ENCODE data around the gene TPSAB1.

Gene TPSAB1

DNA sequence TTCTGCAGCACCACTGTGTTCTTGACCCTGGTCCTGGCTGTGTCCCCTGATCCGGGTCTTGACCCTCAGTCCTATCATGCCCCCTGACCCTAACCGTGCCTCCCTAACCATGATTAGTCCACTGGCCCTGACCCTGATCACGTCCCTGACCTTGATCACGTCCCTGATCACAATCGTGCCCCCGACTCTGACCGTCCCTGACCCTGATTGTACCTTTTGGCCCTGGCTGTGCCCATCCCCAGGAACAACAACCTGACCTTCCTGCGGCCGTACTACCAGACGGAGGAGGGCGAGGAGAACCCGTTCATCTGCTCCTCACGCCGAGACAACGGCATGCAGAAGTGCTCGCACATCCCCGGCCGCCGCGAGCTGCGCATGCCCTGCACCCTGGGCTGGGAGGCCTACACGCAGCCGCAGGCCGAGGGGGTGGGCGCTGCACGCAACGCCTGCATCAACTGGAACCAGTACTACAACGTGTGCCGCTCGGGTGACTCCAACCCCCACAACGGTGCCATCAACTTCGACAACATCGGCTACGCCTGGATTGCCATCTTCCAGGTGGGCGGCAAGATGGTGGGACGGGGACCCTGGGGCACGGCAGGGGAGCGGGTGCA, 40.4 kb upstream of the TPSAB1 start:
- H3K9me3 Mint-ChIP-seq = no peaks in the 10 kb centered on the region
- H3K36me3 Mint-ChIP-seq (ENCODE audit: insufficient read depth) = no peaks in the 10 kb centered on the region
- peaks cover 0 to 3% of the 10 kb centered on the region in 2 donors for H3K4me1 Mint-ChIP-seq (ENCODE audit: low read depth in 2 of 2)
- H3K27ac Mint-ChIP-seq = peak overlapping the region in 1 of 2 donors; percentile 9
- peaks cover 0 to 2% of the 10 kb centered on the region in 2 donors for H3K27me3 Mint-ChIP-seq
- no peak for ATAC-seq (replicated peaks)
- no peak for DNase-seq
- H3K4me3 Mint-ChIP-seq = no peak overlapping the region

DNA sequence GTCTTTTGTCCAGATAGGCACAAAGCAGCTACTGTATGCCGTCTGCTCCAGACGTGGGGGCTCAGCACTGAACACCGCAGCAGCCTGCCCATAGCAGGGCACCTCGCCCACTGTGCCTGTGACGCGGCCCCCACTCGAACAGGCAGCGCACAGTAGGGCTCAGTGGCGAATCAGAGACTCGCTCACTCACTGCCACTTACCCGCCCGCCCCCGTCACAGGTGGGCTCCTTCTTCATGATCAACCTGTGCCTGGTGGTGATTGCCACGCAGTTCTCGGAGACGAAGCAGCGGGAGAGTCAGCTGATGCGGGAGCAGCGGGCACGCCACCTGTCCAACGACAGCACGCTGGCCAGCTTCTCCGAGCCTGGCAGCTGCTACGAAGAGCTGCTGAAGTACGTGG, 39.1 kb upstream of the TPSAB1 start:
- peaks cover 0 to 3% of the 10 kb centered on the region in 2 donors for H3K4me1 Mint-ChIP-seq (ENCODE audit: low read depth in 2 of 2)
- H3K27ac Mint-ChIP-seq = no peak overlapping the region
- H3K9me3 Mint-ChIP-seq = no peaks in the 10 kb centered on the region
- H3K36me3 Mint-ChIP-seq (ENCODE audit: insufficient read depth) = no peaks in the 10 kb centered on the region
- DNase-seq = no peak
- no peak overlapping the region for H3K4me3 Mint-ChIP-seq
- no peak for ATAC-seq (replicated peaks)
- peaks cover 0 to 8% of the 10 kb centered on the region in 2 donors for H3K27me3 Mint-ChIP-seq

DNA sequence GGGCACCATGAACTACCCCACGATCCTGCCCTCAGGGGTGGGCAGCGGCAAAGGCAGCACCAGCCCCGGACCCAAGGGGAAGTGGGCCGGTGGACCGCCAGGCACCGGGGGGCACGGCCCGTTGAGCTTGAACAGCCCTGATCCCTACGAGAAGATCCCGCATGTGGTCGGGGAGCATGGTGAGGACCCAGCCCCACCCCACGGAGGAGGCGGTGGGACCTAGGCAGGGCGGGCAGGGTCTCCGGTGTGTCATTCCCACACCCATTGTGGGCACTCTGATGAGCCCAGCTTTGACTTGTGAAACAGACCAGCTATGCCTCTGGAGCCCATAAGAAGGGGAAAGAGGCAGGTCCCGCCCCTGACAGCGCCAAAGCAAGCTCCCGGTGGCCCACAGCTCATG, 38.2 kb upstream of the TPSAB1 start:
- Mint-ChIP-seq H3K4me3 (no peak overlapping the region), H3K9me3 (no peaks in the 10 kb centered on the region), H3K4me1 (ENCODE audit: low read depth in 2 of 2) (peaks cover 0 to 3% of the 10 kb centered on the region in 2 donors), H3K36me3 (ENCODE audit: insufficient read depth) (no peaks in the 10 kb centered on the region), H3K27me3 (peaks cover 0 to 8% of the 10 kb centered on the region in 2 donors), H3K27ac (no peak overlapping the region)
- ATAC-seq (replicated peaks) = no peak
- DNase-seq = no peak

- H3K4me1 Mint-ChIP-seq (ENCODE audit: low read depth in 2 of 2) = peaks cover under 1 to 4% of the 10 kb centered on the region in 2 donors
- DNase-seq (no peak), ATAC-seq (replicated peaks) (no peak)
- H3K27ac Mint-ChIP-seq = no peak overlapping the region
- H3K36me3 Mint-ChIP-seq (ENCODE audit: insufficient read depth) = no peaks in the 10 kb centered on the region
- peaks cover 0 to 8% of the 10 kb centered on the region in 2 donors for H3K27me3 Mint-ChIP-seq
- H3K4me3 Mint-ChIP-seq = no peak overlapping the region
- no peaks in the 10 kb centered on the region for H3K9me3 Mint-ChIP-seq
Observed at GRCh38 chr16:1204933-1205332, 35.6 kb upstream of the TPSAB1 start.

DNA sequence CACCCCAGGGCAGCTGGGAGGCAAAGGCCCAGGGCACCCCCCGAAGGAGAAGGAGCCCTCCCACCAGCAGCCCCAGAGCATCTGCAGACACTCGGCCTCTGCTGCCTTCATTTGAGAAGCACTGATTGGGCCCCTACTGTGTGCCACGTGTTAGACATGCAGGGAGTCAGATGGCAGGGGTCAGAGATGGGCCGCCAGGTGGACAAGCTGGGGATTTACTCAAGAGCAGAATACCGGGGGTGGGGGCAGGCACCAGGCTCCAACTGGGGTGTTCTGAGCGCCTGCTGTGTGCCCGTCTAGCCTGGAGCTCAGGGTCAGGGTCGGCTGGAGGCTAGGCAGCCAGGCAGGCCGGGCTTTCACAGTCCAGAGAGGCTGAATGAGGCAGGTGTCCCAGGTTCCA, 34.2 kb upstream of the TPSAB1 start:
- H3K4me3 Mint-ChIP-seq = no peak overlapping the region
- ATAC-seq (replicated peaks) (no peak), DNase-seq (no peak)
- H3K27me3 Mint-ChIP-seq = peaks cover 0 to 8% of the 10 kb centered on the region in 2 donors
- H3K27ac Mint-ChIP-seq = no peak overlapping the region
- H3K4me1 Mint-ChIP-seq (ENCODE audit: low read depth in 2 of 2) = peaks cover 0 to 4% of the 10 kb centered on the region in 2 donors
- H3K36me3 Mint-ChIP-seq (ENCODE audit: insufficient read depth) = no peaks in the 10 kb centered on the region
- H3K9me3 Mint-ChIP-seq = no peaks in the 10 kb centered on the region

DNA sequence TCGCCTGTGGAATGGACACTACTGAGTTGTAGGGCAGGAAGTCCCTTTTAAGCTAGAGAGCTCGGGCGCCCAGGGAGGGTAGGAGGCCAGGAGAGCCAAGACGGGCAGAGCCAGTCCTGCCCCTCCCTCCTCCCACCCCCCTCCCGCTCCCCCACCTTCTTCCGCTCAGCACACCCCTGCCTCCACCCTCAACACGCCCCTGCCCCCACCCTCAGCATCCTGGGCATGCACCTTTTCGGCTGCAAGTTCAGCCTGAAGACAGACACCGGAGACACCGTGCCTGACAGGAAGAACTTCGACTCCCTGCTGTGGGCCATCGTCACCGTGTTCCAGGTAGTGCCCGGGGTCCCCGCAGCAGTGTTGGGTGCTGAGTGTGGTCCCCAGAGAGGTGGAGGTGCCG, 33.7 kb upstream of the TPSAB1 start:
- peak overlapping the region in 1 of 2 donors; percentile 43 for H3K4me3 Mint-ChIP-seq
- peaks cover 0 to 4% of the 10 kb centered on the region in 2 donors for H3K4me1 Mint-ChIP-seq (ENCODE audit: low read depth in 2 of 2)
- H3K9me3 Mint-ChIP-seq = no peaks in the 10 kb centered on the region
- DNase-seq = no peak
- ATAC-seq (replicated peaks) = peak; percentile 42
- no peaks in the 10 kb centered on the region for H3K36me3 Mint-ChIP-seq (ENCODE audit: insufficient read depth)
- H3K27ac Mint-ChIP-seq = no peak overlapping the region
- peaks cover 0 to 8% of the 10 kb centered on the region in 2 donors for H3K27me3 Mint-ChIP-seq

- Mint-ChIP-seq H3K36me3 (ENCODE audit: insufficient read depth) (no peaks in the 10 kb centered on the region), H3K9me3 (no peaks in the 10 kb centered on the region), H3K27me3 (peaks cover 0 to 8% of the 10 kb centered on the region in 2 donors), H3K27ac (peak overlapping the region; percentile 49 to 82), H3K4me3 (peak overlapping the region; percentile 59 to 69), H3K4me1 (ENCODE audit: low read depth in 2 of 2) (peaks cover 0 to 4% of the 10 kb centered on the region in 2 donors)
- DNase-seq (no peak), ATAC-seq (replicated peaks) (peak; percentile 81)
Observed at GRCh38 chr16:1208239-1208830, 32.2 kb upstream of the TPSAB1 start.

DNA sequence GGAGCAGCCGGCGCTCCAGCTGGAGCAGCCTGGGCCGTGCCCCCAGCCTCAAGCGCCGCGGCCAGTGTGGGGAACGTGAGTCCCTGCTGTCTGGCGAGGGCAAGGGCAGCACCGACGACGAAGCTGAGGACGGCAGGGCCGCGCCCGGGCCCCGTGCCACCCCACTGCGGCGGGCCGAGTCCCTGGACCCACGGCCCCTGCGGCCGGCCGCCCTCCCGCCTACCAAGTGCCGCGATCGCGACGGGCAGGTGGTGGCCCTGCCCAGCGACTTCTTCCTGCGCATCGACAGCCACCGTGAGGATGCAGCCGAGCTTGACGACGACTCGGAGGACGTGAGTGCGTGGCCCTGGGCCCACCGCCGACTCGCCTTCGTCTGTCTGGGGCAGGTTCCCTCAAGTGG, 31.4 kb upstream of the TPSAB1 start:
- Mint-ChIP-seq H3K27me3 (peaks cover 0 to 8% of the 10 kb centered on the region in 2 donors), H3K27ac (no peak overlapping the region), H3K9me3 (no peaks in the 10 kb centered on the region), H3K4me3 (no peak overlapping the region), H3K36me3 (ENCODE audit: insufficient read depth) (no peaks in the 10 kb centered on the region), H3K4me1 (ENCODE audit: low read depth in 2 of 2) (peaks cover 0 to 4% of the 10 kb centered on the region in 2 donors)
- DNase-seq = no peak
- no peak for ATAC-seq (replicated peaks)

- H3K27me3 Mint-ChIP-seq = peaks cover 0 to 3% of the 10 kb centered on the region in 2 donors
- H3K4me1 Mint-ChIP-seq (ENCODE audit: low read depth in 2 of 2) = peaks cover 0 to 4% of the 10 kb centered on the region in 2 donors
- no peaks in the 10 kb centered on the region for H3K9me3 Mint-ChIP-seq
- no peak for DNase-seq
- H3K27ac Mint-ChIP-seq = no peak overlapping the region
- no peaks in the 10 kb centered on the region for H3K36me3 Mint-ChIP-seq (ENCODE audit: insufficient read depth)
- no peak for ATAC-seq (replicated peaks)
- H3K4me3 Mint-ChIP-seq = no peak overlapping the region
Observed at GRCh38 chr16:1210461-1210860, 30.0 kb upstream of the TPSAB1 start.

DNA sequence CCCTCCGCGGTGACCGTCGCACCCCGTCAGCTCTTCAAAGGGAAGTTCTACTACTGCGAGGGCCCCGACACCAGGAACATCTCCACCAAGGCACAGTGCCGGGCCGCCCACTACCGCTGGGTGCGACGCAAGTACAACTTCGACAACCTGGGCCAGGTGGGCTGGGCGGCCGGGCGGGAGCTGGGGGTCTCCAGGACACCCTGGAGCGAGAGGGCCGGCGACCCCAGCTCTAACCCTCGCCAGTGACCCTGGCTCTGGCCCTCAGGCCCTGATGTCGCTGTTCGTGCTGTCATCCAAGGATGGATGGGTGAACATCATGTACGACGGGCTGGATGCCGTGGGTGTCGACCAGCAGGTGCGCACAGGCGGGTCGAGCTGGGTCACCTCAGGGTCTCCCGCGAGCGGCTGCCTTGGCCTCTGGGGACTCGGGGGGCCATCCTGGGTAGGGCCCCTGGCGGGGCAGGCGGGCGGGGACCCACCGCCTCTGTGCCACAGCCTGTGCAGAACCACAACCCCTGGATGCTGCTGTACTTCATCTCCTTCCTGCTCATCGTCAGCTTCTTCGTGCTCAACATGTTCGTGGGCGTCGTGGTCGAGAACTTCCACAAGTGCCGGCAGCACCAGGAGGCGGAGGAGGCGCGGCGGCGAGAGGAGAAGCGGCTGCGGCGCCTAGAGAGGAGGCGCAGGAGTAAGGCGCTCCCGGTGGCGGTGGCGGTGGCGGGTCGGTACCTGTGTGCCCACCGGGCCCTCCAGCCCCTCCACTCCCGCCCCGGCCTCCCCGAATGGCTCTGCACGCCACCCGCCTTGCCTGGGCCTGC, 28.8 kb upstream of the TPSAB1 start:
- H3K27me3 Mint-ChIP-seq = no peaks in the 10 kb centered on the region
- no peaks in the 10 kb centered on the region for H3K36me3 Mint-ChIP-seq (ENCODE audit: insufficient read depth)

GRCh38 chr16:1212616-1213194, 27.8 kb upstream of the TPSAB1 start:
- Mint-ChIP-seq H3K27ac (no peak overlapping the region), H3K4me3 (no peak overlapping the region), H3K27me3 (no peaks in the 10 kb centered on the region), H3K9me3 (no peaks in the 10 kb centered on the region), H3K36me3 (ENCODE audit: insufficient read depth) (no peaks in the 10 kb centered on the region), H3K4me1 (ENCODE audit: low read depth in 2 of 2) (peaks cover 0 to 4% of the 10 kb centered on the region in 2 donors)
- DNase-seq (no peak), ATAC-seq (replicated peaks) (no peak)

More for the DNA sequence above, 28.8 kb upstream of the TPSAB1 start:
- DNase-seq (no peak), ATAC-seq (replicated peaks) (no peak)
- H3K4me3 Mint-ChIP-seq = no peak overlapping the region
- H3K4me1 Mint-ChIP-seq (ENCODE audit: low read depth in 2 of 2) = peaks cover 0 to 4% of the 10 kb centered on the region in 2 donors
- no peak overlapping the region for H3K27ac Mint-ChIP-seq
- no peaks in the 10 kb centered on the region for H3K9me3 Mint-ChIP-seq

GRCh38 chr16:1213231-1213630, 27.3 kb upstream of the TPSAB1 start:
- H3K4me1 Mint-ChIP-seq (ENCODE audit: low read depth in 2 of 2) = peaks cover 0 to 2% of the 10 kb centered on the region in 2 donors
- no peaks in the 10 kb centered on the region for H3K36me3 Mint-ChIP-seq (ENCODE audit: insufficient read depth)

GRCh38 chr16:1213796-1214372, 26.6 kb upstream of the TPSAB1 start:
- ATAC-seq (replicated peaks) (no peak), DNase-seq (no peak)
- Mint-ChIP-seq H3K27me3 (no peaks in the 10 kb centered on the region), H3K4me1 (ENCODE audit: low read depth in 2 of 2) (no peaks in the 10 kb centered on the region), H3K9me3 (no peaks in the 10 kb centered on the region), H3K36me3 (ENCODE audit: insufficient read depth) (no peaks in the 10 kb centered on the region), H3K4me3 (no peak overlapping the region), H3K27ac (no peak overlapping the region)

More at GRCh38 chr16:1213231-1213630, 27.3 kb upstream of the TPSAB1 start:
- Mint-ChIP-seq H3K27ac (no peak overlapping the region), H3K27me3 (no peaks in the 10 kb centered on the region), H3K4me3 (no peak overlapping the region), H3K9me3 (no peaks in the 10 kb centered on the region)
- DNase-seq = no peak
- ATAC-seq (replicated peaks) = no peak

All from effector memory CD8-positive, alpha-beta T cell (primary cell).